Epithelial cell of proximal tubule (primary cell): ENCODE results near the gene SNX13. TPM values are rescaled to one million over a fixed set of nuclear protein-coding genes. Genes with fewer than 3 reads are reported as not detected.

Experiments used
- DNase-seq: peaks from one replicate; pipeline ENCODE4 v3.0.0-alpha.2; 2011; ENCODE audit warnings: low read depth
- H3K4me3 ChIP-seq: 2 replicates; pipeline ENCODE4 v1.5.1; 2011; ENCODE audit warnings: low read depth, mild to moderate bottlenecking, low read length
- total RNA-seq: library from RNA; depleted of rRNA; stranded (reverse); fragments of >200 nt; gene quantifications from 2 replicates; pipeline ENCODE4 v1.2.3, GENCODE V29; 2015
- TF ChIP-seq, protein P1 (sequence below): conservative IDR thresholded peaks from 2 replicates; pipeline ENCODE4 v1.5.1; 2012; ENCODE audit warnings: low read depth, mild to moderate bottlenecking, low read length

The SNX13 gene
- total RNA-seq, 1 donor from 2014 or later: 10.8 TPM

DNA sequence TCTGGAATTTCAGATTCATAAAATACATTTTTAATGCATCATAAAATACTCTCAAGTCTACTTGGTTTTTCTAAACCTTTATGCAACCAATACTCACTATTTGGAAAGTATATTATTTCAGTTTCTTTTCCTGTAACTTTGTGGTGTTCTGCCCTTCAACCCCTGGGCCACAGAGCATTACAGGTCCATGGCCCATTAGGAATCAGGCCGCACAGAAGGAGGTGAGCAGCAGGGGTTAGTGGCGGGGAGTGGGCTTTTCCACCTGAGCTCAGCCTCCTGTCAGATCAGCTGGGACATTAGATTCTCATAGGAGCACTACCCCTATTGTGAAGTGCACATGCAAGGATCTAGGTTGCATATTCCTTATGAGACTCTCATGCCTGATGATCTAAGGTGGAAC, 9.7 kb downstream of the SNX13 start:
- no peak overlapping the region for H3K4me3 ChIP-seq
- DNase-seq: no peak
- TF ChIP-seq, protein P1, sequence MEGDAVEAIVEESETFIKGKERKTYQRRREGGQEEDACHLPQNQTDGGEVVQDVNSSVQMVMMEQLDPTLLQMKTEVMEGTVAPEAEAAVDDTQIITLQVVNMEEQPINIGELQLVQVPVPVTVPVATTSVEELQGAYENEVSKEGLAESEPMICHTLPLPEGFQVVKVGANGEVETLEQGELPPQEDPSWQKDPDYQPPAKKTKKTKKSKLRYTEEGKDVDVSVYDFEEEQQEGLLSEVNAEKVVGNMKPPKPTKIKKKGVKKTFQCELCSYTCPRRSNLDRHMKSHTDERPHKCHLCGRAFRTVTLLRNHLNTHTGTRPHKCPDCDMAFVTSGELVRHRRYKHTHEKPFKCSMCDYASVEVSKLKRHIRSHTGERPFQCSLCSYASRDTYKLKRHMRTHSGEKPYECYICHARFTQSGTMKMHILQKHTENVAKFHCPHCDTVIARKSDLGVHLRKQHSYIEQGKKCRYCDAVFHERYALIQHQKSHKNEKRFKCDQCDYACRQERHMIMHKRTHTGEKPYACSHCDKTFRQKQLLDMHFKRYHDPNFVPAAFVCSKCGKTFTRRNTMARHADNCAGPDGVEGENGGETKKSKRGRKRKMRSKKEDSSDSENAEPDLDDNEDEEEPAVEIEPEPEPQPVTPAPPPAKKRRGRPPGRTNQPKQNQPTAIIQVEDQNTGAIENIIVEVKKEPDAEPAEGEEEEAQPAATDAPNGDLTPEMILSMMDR: no peak

DNA sequence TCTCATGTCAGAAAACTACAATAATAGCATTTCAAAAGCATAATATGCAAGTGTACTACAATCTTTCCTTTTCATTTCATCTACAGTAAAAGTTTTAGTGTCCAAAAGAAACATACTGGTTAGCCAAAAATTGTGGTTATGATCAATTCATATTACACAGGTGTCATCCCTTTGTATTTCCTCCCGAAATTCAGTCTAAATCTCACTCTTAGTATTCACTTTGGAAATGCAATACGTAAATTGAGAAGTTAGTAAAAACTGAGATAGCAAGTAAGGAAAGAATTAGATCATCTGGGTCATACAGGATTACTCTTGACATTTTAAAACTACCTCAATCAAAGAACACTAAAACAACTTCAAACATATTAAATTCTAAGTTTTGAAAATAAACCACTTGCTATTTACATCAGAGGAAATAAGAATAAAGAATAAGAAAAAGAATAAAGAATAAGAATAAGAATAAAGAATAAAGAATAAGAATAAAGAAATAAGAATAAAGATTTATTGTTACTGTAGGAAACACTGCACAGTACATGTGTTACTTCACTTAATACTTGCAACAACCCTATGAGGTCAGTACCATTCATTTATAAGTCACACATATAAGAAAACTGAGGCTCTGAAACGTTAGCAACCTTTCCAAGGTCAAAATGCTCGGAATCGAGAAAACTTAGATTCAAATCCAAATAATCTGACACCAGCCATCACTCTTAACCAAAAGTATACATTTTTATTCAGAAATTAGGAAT, 10.5 kb downstream of the SNX13 start:
- TF ChIP-seq, protein P1: no peak
- DNase-seq: no peak
- no peak overlapping the region for H3K4me3 ChIP-seq

DNA sequence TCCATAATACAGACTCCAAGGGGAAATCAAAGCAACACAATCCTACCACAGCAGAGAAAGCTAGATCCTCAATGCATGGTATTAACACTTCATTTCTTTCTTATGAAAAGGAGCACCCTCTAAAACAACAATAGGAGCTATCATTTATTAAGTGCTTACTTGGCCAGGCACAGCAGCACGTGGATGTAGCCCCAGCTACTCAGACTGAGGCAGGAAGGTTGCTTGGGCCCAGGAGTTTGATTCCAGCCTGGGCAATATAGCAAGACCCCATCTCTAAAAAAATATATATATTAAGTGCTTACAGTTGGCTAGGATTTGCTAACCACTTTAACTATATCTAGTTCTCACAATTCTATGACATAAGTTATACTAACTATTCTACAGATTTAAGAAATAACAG, 12.2 kb downstream of the SNX13 start:
- TF ChIP-seq, protein P1: no peak
- DNase-seq: no peak
- H3K4me3 ChIP-seq: no peak overlapping the region

DNA sequence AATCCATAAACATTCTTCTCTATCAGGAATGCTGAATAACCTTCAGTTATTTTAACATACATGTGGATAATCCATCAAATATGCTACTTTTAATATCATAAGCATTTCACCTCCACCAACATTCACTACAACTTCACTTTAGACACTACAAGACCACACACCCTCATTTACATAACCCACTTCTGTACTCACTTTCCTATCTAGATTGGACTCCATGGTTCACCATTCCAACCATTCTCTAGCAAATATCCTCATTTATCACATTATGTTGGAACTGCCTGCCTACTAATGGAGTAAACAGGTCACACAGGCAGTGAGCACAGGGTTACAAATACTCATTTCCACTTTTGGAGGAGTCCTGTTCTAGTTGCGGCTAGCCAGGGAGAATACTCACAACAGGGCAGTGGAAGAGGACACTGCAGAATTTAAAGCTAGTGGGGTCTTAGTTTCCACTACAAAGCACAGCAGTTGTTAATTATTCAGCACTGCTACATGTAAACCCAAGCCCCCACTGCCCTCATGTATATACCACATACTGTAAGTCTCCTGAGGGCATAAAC, 18.4 kb downstream of the SNX13 start:
- no peak for DNase-seq
- TF ChIP-seq, protein P1: no peak
- no peak overlapping the region for H3K4me3 ChIP-seq

DNA sequence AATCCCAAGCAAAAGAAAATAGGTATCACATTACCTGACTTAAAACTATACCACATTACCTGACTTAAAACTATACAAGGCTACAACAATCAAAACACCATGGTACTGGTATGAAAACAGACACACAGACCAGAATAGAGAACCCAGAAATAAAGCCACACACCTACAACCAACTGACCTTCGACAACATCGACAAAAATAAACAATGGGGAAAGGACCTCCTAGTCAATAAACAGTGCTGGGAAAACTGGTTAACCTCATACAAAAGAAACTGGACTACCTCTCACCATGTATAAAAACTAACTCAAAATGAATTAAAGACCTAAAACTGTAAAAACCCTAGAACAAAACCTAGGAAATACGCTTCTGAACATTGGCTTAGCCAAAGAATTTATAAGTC, 22.5 kb downstream of the SNX13 start:
- DNase-seq: no peak
- TF ChIP-seq, protein P1: no peak
- no peak overlapping the region for H3K4me3 ChIP-seq

DNA sequence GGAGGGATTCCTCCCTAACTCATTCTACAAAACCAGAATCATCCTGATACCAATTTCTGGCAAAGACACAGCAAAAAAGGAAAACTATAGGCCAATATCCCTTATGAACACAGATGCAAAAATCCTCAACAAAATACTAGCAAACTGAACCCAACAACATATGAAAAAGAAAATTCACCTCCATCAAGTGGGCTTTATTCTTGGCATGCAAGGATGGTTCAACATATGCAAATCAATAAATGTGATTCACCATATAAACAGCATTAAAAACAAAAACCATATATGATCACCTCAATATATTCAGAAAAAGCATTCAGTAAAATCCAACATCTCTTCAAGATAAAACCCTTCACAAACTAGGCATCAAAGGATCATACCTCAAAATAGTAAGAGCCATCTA, 23.5 kb downstream of the SNX13 start:
- H3K4me3 ChIP-seq: no peak overlapping the region
- no peak for DNase-seq
- TF ChIP-seq, protein P1: no peak

DNA sequence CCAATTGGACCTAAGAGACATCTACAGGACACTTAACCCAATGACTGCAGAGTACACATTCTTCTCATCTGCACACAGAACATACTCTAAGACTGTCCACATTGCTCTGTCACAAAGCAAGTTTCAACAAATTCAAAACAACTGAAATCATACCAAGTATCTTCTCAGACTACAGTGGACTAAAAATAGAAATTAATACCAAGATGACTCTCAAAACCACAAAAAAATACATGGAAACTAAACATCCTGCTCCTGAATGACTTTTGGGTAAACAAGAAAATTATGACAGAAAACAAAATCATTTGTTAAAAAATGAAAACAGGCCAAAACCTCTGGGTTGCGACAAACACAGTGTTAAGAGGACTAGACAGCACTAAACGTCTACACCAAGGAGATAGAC, 24.5 kb downstream of the SNX13 start:
- H3K4me3 ChIP-seq: no peak overlapping the region
- no peak for DNase-seq
- TF ChIP-seq, protein P1: no peak
